Mononuclear cell (primary cell): ENCODE measurements around the gene GTF2H2C_2.
"Not testable (repeated sequence)": the region's sequence is repeated elsewhere in the genome, so short reads cannot be mapped to it uniquely, and the experiment has no call there.

Experiments used
- H3K27me3 ChIP-seq: 2 replicates; pipeline ENCODE4 v1.6.0; 2011; ENCODE audit warnings: low read length, control low read depth; ENCODE audit not compliant: insufficient read depth
- H3K4me1 ChIP-seq: 2 replicates; pipeline ENCODE4 v1.5.1; 2011; ENCODE audit warnings: mild to moderate bottlenecking, low read length, control low read depth; ENCODE audit not compliant: insufficient read depth
- H3K4me3 ChIP-seq: 2 replicates; pipeline ENCODE4 v1.5.1; 2011; ENCODE audit warnings: mild to moderate bottlenecking, low read length, moderate library complexity
- H3K9me3 ChIP-seq: 2 replicates; pipeline ENCODE4 v1.5.1; 2011; ENCODE audit warnings: low read depth, mild to moderate bottlenecking, control low read depth, low read length

GTF2H2C_2 gene

DNA sequence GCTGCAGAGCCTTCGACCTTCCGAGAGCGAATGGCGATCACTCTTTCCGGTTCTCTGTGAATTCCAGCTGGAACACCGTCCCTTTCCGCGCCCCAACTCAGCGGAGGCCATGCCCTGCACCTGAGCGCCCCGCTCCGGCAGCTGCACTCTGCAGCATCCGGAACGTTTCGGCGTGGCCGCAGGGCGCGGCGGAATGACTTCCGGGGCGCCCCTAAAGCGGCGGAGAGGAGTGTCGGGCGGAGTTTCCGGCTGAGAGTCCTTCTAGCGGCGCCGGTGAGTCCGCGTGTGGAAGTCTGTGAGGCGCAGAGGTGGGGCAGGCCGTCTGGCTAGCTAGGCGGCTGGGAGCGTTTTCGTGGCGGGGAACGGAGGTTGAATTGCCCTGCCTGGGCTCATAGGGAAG, at the start of gene GTF2H2C_2:
GTF2H2C_2 (plus strand) TSS at position 252 of the 400 bp plus-strand sequence.
- not testable (repeated sequence) for H3K27me3 ChIP-seq, H3K4me3 ChIP-seq, H3K9me3 ChIP-seq, H3K4me1 ChIP-seq

DNA sequence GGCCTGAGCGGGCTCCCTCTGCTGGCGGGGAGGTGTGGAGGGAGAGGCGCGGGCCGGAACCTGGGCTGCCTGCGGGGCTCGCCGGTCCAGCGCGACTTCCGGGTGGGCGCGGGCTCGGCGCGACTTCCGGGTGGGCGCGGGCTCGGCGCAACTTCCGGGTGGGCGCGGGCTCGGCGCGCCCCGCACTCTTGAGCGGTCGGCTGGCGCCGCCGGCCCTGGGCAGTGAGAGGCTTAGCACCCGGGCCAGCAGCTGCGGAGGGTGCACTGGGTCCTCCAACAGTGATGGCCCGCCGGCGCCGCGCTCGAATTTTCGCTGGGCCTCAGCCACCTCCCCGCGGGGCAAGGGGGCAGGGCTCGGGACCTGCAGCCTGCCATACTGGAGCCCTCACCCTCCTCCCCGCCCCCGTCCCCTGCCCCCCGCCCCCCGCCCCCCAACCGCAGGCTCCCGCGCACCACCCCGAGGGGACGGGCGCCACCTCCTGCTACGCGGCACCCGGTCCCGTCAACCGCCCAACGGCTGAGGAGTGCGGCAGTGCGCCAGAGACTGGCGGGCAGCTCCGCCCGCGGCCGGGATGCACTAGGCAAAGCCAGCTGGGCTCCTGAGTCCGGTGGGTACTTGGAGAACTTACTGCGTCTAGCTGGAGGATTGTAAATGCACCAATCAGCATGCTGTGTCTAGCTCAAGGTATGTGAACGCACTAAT, 14.0 kb upstream of the GTF2H2C_2 start:
- H3K9me3 ChIP-seq, H3K27me3 ChIP-seq, H3K4me1 ChIP-seq: not testable (repeated sequence)
- peak overlapping the region; percentile 41 for H3K4me3 ChIP-seq

DNA sequence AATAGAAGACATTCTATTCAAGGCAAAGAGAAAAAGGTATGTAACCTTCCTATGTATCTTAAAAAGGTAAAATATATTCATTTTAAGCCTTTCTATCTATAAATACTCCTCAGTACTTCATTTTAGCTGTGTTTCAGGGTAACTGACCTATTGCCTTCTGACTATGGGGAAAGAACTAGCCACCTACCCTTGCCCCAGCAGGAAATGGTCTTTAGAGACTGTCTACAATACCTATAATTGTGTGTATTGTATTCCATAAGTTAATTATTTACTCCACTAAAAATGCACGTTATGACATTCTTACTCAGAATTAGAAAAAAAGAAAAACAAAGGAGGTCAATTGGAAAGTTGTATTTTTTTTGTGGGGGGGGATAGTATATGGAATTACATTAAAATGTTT, 6.2 kb downstream of the GTF2H2C_2 start:
- not testable (repeated sequence) for H3K27me3 ChIP-seq, H3K4me3 ChIP-seq, H3K9me3 ChIP-seq, H3K4me1 ChIP-seq

DNA sequence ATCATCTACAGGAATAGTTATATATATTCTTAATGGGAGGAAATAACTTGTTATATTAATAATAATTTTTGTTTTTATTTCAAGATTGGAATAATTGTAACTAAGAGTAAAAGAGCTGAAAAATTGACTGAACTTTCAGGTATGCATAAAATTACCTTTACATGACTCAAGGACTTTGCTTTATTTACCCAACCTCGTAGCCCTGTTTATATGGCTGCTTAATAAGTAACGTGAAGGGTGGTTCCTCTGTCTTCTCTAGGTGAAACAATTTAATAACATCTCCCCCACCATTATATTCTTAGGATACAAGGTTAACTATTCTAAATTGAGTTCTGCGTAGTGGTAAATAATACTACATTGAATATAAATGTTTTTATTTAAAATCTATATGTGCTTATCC, 8.0 kb downstream of the GTF2H2C_2 start:
- H3K27me3 ChIP-seq, H3K4me1 ChIP-seq, H3K4me3 ChIP-seq, H3K9me3 ChIP-seq: not testable (repeated sequence)

DNA sequence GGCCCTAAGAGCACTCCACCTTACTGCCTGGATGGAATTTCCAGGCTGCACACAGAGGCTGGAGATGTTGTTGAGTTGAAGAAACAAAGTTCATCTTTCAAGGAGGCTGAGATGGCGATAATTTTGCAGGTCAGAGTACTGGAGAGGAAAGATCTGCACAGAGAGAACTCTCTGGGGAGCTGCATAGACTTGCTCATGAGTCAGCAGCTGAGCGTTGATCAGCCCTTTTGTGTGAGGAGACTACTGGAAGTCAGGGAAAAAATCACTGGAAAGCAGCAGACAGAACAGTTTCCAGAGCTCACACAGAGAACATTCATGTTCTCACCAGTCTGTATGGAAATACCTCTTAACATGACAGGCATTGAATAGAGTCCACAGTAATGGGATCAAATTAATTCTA, 23.4 kb downstream of the GTF2H2C_2 start:
- H3K4me1 ChIP-seq, H3K4me3 ChIP-seq, H3K9me3 ChIP-seq, H3K27me3 ChIP-seq: not testable (repeated sequence)

DNA sequence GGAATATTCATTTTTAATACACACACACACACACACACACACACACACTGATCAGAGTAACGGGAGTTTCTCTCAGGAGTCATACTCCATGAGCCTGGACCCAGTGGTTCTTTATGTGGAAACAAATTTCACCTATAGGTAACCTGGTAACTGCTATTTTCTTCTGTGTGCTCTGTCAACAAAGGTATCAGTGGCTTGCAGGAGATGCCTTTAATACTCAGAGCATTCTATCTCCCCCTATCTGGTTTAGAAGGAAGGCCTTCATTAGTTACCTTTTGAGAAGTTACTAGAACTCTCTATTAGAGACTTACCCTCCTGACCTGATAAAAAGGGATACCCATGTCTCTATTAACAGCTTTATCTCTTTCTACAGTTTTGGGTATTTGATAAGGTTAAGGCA, 34.4 kb downstream of the GTF2H2C_2 start:
- H3K4me1 ChIP-seq, H3K9me3 ChIP-seq, H3K4me3 ChIP-seq: not testable (repeated sequence)

DNA sequence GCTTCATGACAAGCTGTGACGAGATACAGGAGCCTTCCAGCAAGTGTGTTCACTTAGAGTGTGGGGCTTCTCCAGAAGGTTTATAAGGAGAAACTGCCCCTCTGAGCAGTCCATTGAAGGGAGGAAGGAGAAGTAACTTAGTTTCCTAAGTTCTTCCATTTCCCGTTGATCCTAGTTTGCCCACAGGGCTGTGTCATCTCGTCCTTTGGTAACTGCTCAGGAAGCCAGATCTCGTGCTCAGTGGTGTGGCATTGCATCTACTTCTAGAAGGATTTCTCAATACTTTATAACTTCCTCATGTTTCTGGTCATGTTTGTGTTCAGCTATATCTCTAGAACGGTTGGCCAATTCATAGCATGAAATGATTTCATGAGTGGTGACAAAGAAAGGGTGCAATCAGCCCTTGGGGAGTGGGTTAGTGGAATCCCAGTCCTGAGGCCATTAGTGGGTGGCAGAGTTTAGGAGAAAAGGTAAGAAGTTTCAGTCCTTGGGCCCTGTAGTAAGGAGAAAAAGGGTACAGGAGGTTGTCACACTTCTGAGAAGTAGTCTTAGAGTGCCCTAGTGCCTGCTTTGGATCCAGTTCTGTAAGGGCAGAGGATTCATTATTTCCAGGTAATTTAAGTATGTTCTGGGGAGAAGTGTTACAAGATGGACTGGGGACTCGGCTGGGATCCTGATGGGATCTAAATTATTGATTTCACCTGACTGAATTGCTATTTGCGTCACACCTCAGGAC, 36.2 kb downstream of the GTF2H2C_2 start:
- H3K4me1 ChIP-seq, H3K27me3 ChIP-seq, H3K9me3 ChIP-seq, H3K4me3 ChIP-seq: not testable (repeated sequence)

More for the DNA sequence above, 34.4 kb downstream of the GTF2H2C_2 start:
- H3K27me3 ChIP-seq, result not testable (repeated sequence)

DNA sequence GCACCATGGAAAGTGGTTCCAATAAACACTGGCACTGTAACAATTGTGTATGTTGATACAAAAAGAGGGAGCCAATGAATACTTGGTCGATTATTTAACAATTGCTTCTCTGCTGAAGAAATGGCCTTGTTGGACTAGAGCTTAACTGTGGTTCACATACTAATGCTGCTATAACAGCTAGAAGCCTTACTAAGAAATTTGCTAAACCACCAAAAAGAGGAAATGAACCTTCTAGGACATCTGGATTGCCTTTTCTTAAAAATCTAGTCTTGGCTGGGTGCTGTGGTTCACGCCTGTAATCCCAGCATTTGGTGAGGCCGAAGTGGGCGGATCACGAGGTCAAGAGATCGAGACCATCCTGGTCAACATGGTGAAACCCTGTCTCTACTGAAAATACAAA, 41.9 kb downstream of the GTF2H2C_2 start:
- H3K27me3 ChIP-seq, result not testable (repeated sequence)

DNA sequence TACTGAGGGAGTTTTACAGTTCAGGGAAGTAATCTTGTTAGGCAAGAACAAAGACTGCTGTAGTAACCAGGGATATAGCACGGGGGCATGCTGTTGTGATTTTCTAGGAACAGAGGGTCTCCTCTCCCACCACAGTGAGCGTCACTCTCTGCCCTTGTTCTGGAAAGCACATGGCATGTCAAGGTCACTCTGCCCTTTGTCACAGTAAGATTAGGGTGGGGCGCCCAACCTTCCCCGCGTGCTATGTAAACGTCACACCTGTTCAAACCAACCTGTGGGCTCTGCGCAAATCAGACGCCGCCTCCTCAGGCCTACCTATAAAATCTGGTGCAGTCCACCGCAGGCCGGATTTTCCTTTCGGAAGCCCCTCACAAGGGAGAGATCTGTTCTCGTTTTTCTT, 44.0 kb downstream of the GTF2H2C_2 start:
- not testable (repeated sequence) for H3K27me3 ChIP-seq, H3K4me1 ChIP-seq, H3K4me3 ChIP-seq, H3K9me3 ChIP-seq

More for the DNA sequence above, 41.9 kb downstream of the GTF2H2C_2 start:
- not testable (repeated sequence) for H3K9me3 ChIP-seq, H3K4me3 ChIP-seq, H3K4me1 ChIP-seq

DNA sequence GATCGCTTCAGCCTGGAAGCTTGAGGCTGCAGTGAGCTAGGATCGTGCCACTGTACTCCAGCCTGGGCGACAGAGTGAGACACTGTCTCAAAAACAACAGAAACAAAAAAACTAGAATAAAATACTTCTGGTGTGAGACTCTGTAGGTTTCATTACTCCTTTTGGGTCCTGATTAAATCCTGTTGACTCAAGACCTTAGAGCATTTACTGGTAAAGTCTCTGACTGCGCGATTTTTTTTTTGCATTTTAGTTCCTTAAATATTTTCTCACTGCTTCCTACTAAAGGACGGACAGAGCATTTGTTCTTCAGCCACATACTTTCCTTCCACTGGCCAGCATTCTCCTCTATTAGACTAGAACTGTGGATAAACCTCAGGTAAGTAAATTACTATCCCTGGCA, 46.8 kb downstream of the GTF2H2C_2 start:
- not testable (repeated sequence) for H3K4me1 ChIP-seq, H3K27me3 ChIP-seq, H3K9me3 ChIP-seq, H3K4me3 ChIP-seq

DNA sequence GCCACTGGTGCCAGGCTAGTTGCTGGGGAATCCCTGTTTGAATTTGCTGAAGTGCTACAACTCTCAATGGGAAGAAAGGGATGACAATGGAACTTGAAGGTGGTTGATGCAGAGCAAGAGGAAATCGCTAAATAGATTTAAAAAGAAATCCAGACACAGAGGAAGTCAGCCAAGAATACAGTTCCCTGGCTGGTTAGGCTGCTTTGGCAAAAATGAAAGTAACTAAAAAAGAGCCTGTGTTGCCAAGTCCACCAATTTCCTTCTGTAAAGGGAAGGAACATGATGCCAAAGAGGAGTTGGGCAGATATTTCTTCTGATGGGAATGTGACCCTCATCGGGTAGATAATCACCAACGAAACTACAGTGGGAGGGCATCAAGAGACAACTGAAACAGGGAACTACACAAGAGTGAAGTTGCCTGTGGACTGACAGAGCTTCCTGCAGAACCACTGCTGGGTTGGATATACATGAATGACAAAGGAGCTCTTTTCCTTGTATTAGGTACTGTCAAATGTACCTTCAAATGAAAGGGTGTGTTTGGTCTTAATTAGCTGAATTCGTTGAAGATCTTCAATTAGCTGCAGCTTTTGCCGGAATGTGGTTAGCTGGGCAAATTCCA, 49.0 kb downstream of the GTF2H2C_2 start:
- not testable (repeated sequence) for H3K4me3 ChIP-seq, H3K4me1 ChIP-seq, H3K9me3 ChIP-seq, H3K27me3 ChIP-seq

DNA sequence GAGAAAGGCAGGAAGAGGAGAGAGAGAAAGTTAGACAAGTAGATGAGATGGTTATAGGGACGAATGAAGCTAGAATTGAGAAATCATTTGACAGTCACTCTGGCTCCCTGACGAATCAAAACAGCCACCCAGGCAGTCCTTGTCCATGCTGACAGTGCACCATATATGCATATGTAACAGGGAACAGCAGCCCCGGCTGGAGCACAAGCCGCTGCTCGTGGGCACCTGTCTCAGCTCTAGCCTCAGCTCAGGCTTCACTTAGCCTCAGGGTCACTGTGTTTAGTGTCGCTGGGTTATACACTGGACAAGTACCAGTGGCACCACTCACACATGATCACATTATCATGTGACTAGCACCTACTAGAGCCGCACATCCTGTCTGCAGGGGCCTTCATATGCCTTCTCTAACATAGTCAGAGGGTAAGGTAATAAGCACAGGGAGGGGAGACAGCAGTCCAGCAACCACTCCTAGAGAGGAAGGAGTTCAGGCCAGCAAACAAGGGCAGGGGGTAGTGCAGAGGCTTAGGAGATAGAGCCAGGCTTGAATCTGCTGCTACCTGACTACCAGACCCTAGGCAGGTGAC, 54.9 kb downstream of the GTF2H2C_2 start:
- H3K9me3 ChIP-seq, H3K27me3 ChIP-seq, H3K4me3 ChIP-seq, H3K4me1 ChIP-seq: not testable (repeated sequence)
